ENCODE results near the gene ATXN1. TPM values are rescaled to one million over a fixed set of nuclear protein-coding genes. Genes with fewer than 3 reads are reported as not detected.
A peak's percentile ranks its signal among the peaks of the same experiment; 100 is the strongest.

Gene ATXN1
- total RNA-seq, 5 donors from 2014 or later (not counting 1 experiment from before 2014, with no cell fraction given) = 65.1 to 101 (median 77.5) TPM

DNA sequence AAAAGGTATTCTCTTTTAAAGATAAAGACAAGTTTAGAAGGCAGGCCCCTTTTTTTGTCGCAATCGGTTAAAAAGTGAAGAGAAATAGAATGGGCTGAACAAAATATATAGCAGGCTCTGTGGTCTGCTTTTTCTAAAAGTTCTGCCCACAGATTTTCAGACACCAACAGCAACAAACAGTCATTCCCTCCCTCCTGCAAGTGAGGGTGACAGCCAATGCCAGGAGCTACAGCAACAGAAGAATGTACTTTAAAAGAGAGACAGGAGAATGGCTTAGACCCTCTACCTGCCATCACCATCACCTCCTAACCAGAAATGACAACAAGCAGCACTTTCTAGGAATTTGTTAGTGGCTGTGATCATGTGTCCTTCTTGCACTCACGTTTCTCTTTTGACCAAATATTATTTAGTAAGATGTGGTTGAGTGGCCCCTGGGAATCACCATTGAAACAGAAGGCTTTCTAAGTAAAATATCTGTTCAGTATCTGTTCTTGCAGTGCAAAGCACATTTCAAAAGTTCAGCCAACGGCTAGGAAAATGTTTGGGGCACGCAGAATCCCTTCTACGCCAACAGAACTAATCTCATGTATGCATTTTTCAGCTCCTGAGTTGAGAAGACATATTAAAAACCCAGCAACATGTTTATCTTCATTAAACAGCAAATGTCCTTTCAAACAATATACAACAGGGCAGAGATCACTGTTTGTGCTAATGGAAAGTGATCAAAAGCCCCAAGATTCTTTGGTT, 248.5 kb downstream of the ATXN1 start:
- Mint-ChIP-seq H3K27me3 (no peaks in the 10 kb centered on the region), H3K27ac (peak overlapping the region; percentile 77 to 91), H3K36me3 (peaks cover 23% of the 10 kb centered on the region), H3K9me3 (no peaks in the 10 kb centered on the region), H3K4me1 (peaks cover 46 to 54% (median 54%) of the 10 kb centered on the region in 3 donors), H3K4me3 (peak overlapping the region in 1 of 3 donors; percentile 22)
- Histone ChIP-seq H3K27me3 (replicated peaks in 1 of 2; ENCODE audit: control insufficient read depth in 2 of 2, extremely low read depth in 1 of 2, insufficient read depth in 2 of 2, low read length in 1 of 2) (no peaks in the 10 kb centered on the region), H3K36me3 (ENCODE audit: control insufficient read depth in 2 of 2, extremely low read depth in 1 of 2, insufficient read depth in 1 of 2, low read length in 1 of 2) (peaks cover 0 to 3% of the 10 kb centered on the region in 2 donors), H3K9me3 (no peaks in the 10 kb centered on the region), H3K4me1 (ENCODE audit: control insufficient read depth in 1 of 2, extremely low read depth in 1 of 2, insufficient read depth in 2 of 2, low read length in 2 of 2) (peaks cover 29 to 31% of the 10 kb centered on the region in 2 experiments), H3K4me3 (ENCODE audit: control insufficient read depth in 1 of 2, extremely low read depth in 1 of 2, low read length in 1 of 2) (no peak overlapping the region), H3K27ac (ENCODE audit: low read length) (peak overlapping the region; percentile 24)
- ChIA-PET CTCF (interaction anchor here (0.6 to 1.8 kb wide), 9 partner anchors 29 to 249 kb away, joined by 3 to 7 read pairs (median 3); partner anchors contain the start of gene ATXN1 (in 1 of the 2)), POLR2A (interaction anchor here in 1 of 2 donors (0.7 to 1.0 kb wide), 2 partner anchors 93 to 246 kb away, joined by 3 read pairs; no protein-coding TSS in a partner anchor)
- no peak for DNase-seq
- no peak for ATAC-seq (replicated peaks in 1 of 4)
- WGBS (ENCODE audit: insufficient coverage) = 95% methylated on average over 3 of the region's 6 CpGs

DNA sequence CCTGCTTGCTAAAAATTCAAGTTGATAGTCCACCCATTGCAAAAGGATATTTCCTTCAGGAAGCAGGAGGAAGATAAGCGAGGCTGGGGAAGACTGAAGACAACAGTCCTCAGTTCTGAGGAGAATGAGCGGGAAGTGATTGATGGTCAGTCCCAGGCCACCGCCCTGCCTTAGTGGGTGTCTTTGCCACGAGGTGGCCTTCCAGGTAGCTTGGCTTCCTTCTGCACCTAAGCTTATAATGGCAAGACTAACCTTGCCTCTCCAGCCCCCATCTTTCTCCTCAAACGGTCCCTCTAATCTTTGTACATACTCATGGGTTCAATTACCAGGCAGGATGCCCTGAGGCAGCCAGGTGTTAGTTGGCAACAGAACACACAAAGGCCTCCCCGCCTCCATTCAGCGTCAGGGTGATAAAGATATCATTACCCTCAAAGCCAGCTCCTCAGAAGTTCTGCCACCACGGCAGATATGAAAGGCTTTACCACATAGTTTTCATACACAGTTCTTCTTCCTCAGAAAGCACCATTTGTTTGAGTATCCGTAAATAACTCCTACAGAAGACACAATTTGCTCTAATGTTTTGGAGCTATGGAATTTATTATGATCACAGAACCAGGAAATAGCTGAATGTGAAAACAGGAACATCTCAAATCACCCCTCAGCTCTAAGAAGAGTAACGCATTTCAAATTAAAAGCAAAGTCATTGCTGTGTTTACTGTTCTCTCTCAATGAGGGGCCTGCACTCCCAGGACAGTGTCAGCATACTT, 249.4 kb downstream of the ATXN1 start:
- CTCF ChIA-PET = interaction anchor here (0.5 to 1.6 kb wide), 14 partner anchors 13 to 259 kb away, joined by 3 to 8 read pairs (median 4); partner anchors contain the start of gene ATXN1 (in 1 of the 2)
- peak overlapping the region; percentile 24 for H3K27ac ChIP-seq (ENCODE audit: low read length)

DNA sequence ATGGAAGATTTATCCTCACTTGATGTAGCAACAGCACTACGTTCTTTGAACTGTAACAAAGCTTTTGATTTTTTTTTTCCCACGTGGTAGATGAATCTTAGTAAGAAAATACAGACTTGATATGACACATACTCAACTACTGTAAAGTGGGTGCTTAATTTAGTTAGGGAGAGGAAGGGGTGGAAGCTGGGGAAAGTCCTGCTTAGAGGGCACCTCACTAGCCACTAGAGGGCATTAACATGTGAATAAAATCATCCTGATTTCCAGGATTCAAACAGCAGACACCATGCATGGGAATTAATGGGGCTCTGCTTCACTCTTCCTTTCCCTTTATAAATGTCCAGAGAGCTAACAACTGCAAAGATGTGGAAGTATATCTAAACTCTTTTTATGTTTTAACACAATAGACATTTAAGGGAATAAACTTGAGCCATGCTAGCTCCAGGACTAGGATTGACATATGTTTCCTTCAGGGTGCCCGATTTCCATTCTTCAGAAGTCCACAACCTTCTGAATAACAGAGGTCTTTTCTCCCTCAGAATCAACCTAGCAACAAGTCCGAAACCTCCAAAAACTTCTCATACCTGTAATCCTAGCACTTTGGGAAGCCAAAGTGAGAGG, 250.1 kb downstream of the ATXN1 start:
- Histone ChIP-seq H3K27me3 (replicated peaks in 1 of 2; ENCODE audit: control insufficient read depth in 2 of 2, extremely low read depth in 1 of 2, insufficient read depth in 2 of 2, low read length in 1 of 2) (no peaks in the 10 kb centered on the region), H3K36me3 (ENCODE audit: control insufficient read depth in 2 of 2, extremely low read depth in 1 of 2, insufficient read depth in 1 of 2, low read length in 1 of 2) (peaks cover 0 to 3% of the 10 kb centered on the region in 2 donors), H3K27ac (ENCODE audit: low read length) (no peak overlapping the region), H3K9me3 (no peaks in the 10 kb centered on the region), H3K4me3 (ENCODE audit: control insufficient read depth in 1 of 2, extremely low read depth in 1 of 2, low read length in 1 of 2) (no peak overlapping the region), H3K4me1 (ENCODE audit: control insufficient read depth in 1 of 2, extremely low read depth in 1 of 2, insufficient read depth in 2 of 2, low read length in 2 of 2) (peaks cover 29 to 31% of the 10 kb centered on the region in 2 experiments)
- Mint-ChIP-seq H3K27ac (peak overlapping the region; percentile 16 to 18), H3K9me3 (no peaks in the 10 kb centered on the region), H3K36me3 (peaks cover 18% of the 10 kb centered on the region), H3K27me3 (no peaks in the 10 kb centered on the region), H3K4me1 (peaks cover 45 to 49% (median 48%) of the 10 kb centered on the region in 3 donors), H3K4me3 (no peak overlapping the region)
- 92% methylated on average over 2 of the region's 4 CpGs for WGBS (ENCODE audit: insufficient coverage)
- ATAC-seq (replicated peaks in 1 of 4) (peak in 3 of 4 experiments; percentile 20 to 36 (median 26)), DNase-seq (peak in 1 of 35 experiments; percentile 50)
- ChIA-PET CTCF (interaction anchor here (0.5 to 1.6 kb wide), 13 partner anchors 12 to 260 kb away, joined by 3 to 8 read pairs (median 5); partner anchors contain the start of gene ATXN1 (in 1 of the 2)), POLR2A (interaction anchor here (0.6 to 0.7 kb wide), 5 partner anchors 27 to 446 kb away, joined by 3 read pairs; no protein-coding TSS in a partner anchor)

More for the DNA sequence above, 249.4 kb downstream of the ATXN1 start:
- Histone ChIP-seq H3K4me3 (ENCODE audit: control insufficient read depth in 1 of 2, extremely low read depth in 1 of 2, low read length in 1 of 2) (no peak overlapping the region), H3K9me3 (no peaks in the 10 kb centered on the region), H3K36me3 (ENCODE audit: control insufficient read depth in 2 of 2, extremely low read depth in 1 of 2, insufficient read depth in 1 of 2, low read length in 1 of 2) (peaks cover 0 to 3% of the 10 kb centered on the region in 2 donors), H3K4me1 (ENCODE audit: control insufficient read depth in 1 of 2, extremely low read depth in 1 of 2, insufficient read depth in 2 of 2, low read length in 2 of 2) (peaks cover 29 to 31% of the 10 kb centered on the region in 2 experiments), H3K27me3 (replicated peaks in 1 of 2; ENCODE audit: control insufficient read depth in 2 of 2, extremely low read depth in 1 of 2, insufficient read depth in 2 of 2, low read length in 1 of 2) (no peaks in the 10 kb centered on the region)
- Mint-ChIP-seq H3K36me3 (peaks cover 21% of the 10 kb centered on the region), H3K4me3 (peak overlapping the region; percentile 4 to 22 (median 7)), H3K27ac (peak overlapping the region; percentile 77 to 91), H3K4me1 (peaks cover 43 to 48% (median 47%) of the 10 kb centered on the region in 3 donors), H3K27me3 (no peaks in the 10 kb centered on the region), H3K9me3 (no peaks in the 10 kb centered on the region)
- ATAC-seq (replicated peaks in 1 of 4) (peak; percentile 57 to 89 (median 73)), DNase-seq (peak in 34 of 35 experiments; percentile 8 to 69 (median 48))
- POLR2A ChIA-PET = interaction anchor here (0.7 to 1.0 kb wide), 3 partner anchors 34 to 247 kb away, joined by 3 read pairs; no protein-coding TSS in a partner anchor
- 47% methylated on average over 3 of the region's 10 CpGs for WGBS (ENCODE audit: insufficient coverage)

DNA sequence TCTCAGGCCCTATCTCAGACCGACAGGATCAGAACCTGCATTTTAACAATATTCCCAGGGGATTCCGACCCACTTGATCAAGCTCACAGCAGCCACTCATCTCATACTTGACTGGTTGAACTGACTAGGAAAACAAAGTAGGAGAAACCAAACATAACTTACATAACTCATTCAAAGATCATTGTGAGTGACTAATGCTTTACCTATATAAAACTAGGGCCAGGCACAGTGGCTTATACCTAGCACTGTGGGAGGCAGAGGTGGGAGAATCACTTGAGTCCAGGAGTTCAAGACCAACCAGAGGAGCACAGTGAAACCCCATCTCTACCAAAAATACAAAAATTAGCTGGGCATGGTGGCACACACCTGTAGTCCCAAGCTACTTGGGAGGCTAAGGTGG, 251.0 kb downstream of the ATXN1 start:
- WGBS (ENCODE audit: insufficient coverage) = 100% methylated on average over 1 of the region's 2 CpGs
- no peaks in the 10 kb centered on the region for H3K27me3 ChIP-seq (replicated peaks in 1 of 2; ENCODE audit: control insufficient read depth in 2 of 2, extremely low read depth in 1 of 2, insufficient read depth in 2 of 2, low read length in 1 of 2)
- Mint-ChIP-seq H3K9me3 (no peaks in the 10 kb centered on the region), H3K27ac (no peak overlapping the region), H3K36me3 (peaks cover 16% of the 10 kb centered on the region), H3K4me1 (peaks cover 47 to 55% (median 54%) of the 10 kb centered on the region in 3 donors), H3K4me3 (no peak overlapping the region), H3K27me3 (no peaks in the 10 kb centered on the region)
- ChIA-PET CTCF (interaction anchor here in 1 of 2 donors (0.6 to 1.6 kb wide), 5 partner anchors 17 to 254 kb away, joined by 3 to 8 read pairs (median 3); no protein-coding TSS in a partner anchor), POLR2A (interaction anchor here in 1 of 2 donors (0.6 to 0.7 kb wide), 3 partner anchors 26 to 447 kb away, joined by 3 read pairs; no protein-coding TSS in a partner anchor)
- H3K27ac ChIP-seq (ENCODE audit: low read length) = no peak overlapping the region
- H3K4me1 ChIP-seq (ENCODE audit: control insufficient read depth in 1 of 2, extremely low read depth in 1 of 2, insufficient read depth in 2 of 2, low read length in 2 of 2) = peaks cover 29 to 31% of the 10 kb centered on the region in 2 experiments
- H3K36me3 ChIP-seq (ENCODE audit: control insufficient read depth in 2 of 2, extremely low read depth in 1 of 2, insufficient read depth in 1 of 2, low read length in 1 of 2) = peaks cover 0 to under 1% of the 10 kb centered on the region in 2 donors
- H3K9me3 ChIP-seq = no peaks in the 10 kb centered on the region
- H3K4me3 ChIP-seq (ENCODE audit: control insufficient read depth in 1 of 2, extremely low read depth in 1 of 2, low read length in 1 of 2) = no peak overlapping the region
- no peak for DNase-seq
- ATAC-seq (replicated peaks in 1 of 4) = no peak

DNA sequence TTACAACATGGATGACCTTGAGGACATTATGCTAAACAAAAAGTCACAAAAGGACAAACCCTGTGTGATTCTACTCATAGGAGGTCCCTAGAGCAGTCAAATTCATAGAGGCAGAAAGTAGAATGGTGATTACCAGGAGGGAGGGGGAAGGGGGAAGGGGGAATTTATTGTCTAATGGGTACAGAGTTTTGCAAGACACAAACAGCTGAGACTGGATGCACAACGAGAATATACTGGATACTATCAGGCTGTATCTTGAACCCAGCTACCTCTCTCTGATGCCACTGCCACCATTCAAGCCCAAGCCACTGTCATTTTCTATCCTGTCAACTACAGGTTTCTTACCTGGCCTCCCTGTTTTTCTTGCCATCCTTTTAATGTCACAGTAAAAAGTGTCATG, 252.3 kb downstream of the ATXN1 start:
- H3K9me3 ChIP-seq = no peaks in the 10 kb centered on the region
- ATAC-seq (replicated peaks in 1 of 4) (no peak), DNase-seq (no peak)
- CTCF ChIA-PET = interaction anchor here in 1 of 2 donors (0.6 kb wide), 1 partner anchor 54 kb away, joined by 3 read pairs; no protein-coding TSS in a partner anchor
- no peak overlapping the region for H3K4me3 Mint-ChIP-seq
- H3K4me1 Mint-ChIP-seq = peaks cover 51 to 62% (median 58%) of the 10 kb centered on the region in 3 donors
- H3K27me3 Mint-ChIP-seq = no peaks in the 10 kb centered on the region
- H3K27ac Mint-ChIP-seq = no peak overlapping the region
- no CpG with 5 or more reads among the region's 1 CpG for WGBS (ENCODE audit: insufficient coverage)
- no peaks in the 10 kb centered on the region for H3K36me3 ChIP-seq (ENCODE audit: control insufficient read depth in 2 of 2, extremely low read depth in 1 of 2, insufficient read depth in 1 of 2, low read length in 1 of 2)
- no peaks in the 10 kb centered on the region for H3K9me3 Mint-ChIP-seq
- no peaks in the 10 kb centered on the region for H3K27me3 ChIP-seq (replicated peaks in 1 of 2; ENCODE audit: control insufficient read depth in 2 of 2, extremely low read depth in 1 of 2, insufficient read depth in 2 of 2, low read length in 1 of 2)
- POLR2A ChIA-PET = interaction anchor here in 1 of 2 donors (0.5 kb wide), 1 partner anchor 250 kb away, joined by 7 read pairs; no protein-coding TSS in a partner anchor
- peaks cover 13% of the 10 kb centered on the region for H3K36me3 Mint-ChIP-seq
- H3K4me3 ChIP-seq (ENCODE audit: control insufficient read depth in 1 of 2, extremely low read depth in 1 of 2, low read length in 1 of 2) = no peak overlapping the region
- no peak overlapping the region for H3K27ac ChIP-seq (ENCODE audit: low read length)
- peaks cover 31 to 34% of the 10 kb centered on the region in 2 experiments for H3K4me1 ChIP-seq (ENCODE audit: control insufficient read depth in 1 of 2, extremely low read depth in 1 of 2, insufficient read depth in 2 of 2, low read length in 2 of 2)
